GM12874 (cell line): Measurements from ENCODE around the gene RAB40A.

Experiments used
- CTCF ChIP-seq: IDR thresholded peaks from 2 replicates; pipeline ENCODE4 v1.5.1; 2011; ENCODE audit warnings: low read depth, mild to moderate bottlenecking, control low read depth, low read length, moderate library complexity; ENCODE audit not compliant: insufficient read depth

The RAB40A gene

GRCh38 chrX:103552236-103552635, 32.9 kb upstream of the RAB40A start:
- TF ChIP-seq CTCF, result no peak

DNA sequence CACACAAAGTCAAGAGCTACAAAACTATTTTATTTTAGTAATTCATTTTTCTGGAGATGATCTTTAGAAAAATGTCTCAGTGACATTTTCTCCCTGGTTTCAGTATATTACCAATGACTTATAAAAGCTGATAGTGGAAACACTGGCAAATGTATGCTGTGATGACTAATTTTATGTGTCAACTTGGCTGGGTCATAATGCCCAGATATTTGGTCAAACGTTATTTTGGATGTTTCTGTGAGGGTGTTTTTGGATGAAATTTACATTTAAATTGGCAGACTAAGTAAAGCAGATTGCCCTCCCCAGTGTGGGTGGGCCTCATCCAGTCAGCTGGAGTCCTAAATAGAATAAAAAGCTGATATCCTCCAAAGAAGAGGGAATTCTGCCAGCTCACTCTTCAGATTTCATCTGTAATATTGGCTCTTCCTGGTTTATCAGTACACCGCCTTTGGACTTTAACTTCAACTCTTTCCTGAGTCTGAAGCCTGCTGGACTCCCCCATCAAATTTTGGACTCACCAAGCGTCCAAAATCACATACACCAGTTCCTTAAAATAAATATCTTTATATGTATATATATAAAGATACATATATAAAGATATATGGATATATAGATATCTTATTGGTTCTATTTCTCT, 31.2 kb upstream of the RAB40A start:
- no peak for TF ChIP-seq CTCF

DNA sequence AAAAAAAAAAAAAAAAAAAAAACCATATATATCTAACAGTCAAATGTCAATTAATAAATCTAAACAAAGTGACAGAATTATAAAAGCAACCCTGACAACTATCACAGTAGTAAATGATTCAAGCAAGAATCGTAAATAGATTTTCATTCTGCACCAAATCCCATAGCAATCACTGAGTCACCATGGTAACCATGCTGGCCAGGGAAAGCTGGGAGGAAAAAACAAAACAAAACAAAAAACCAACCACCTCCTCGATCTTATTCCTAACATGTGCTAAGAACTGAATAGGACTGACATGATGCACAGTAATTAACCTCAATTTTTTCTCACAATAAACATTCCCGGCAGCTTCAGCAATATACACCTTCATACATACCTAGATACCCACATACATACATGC, 30.6 kb upstream of the RAB40A start:
- TF ChIP-seq CTCF, result no peak

DNA sequence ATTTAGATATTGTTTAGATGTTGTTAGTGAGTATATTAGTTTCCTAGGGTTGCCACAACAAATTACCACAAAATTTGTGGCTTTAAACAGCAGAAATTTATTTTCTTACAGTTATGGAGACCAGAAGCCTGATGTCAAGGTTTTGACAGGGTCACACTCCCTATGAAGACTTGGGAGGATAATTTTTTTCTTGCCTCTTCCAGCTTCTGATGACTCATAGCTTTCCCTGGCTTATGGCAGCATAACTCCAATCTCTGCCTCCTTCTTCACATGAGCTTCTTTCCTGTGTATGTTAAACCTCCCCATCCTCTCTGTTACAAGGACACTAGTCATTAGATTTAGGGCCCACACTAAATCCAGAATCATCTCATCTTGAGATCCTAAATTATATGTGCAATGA, 20.9 kb upstream of the RAB40A start:
- TF ChIP-seq CTCF, result no peak

GRCh38 chrX:103539695-103540094, 20.4 kb upstream of the RAB40A start:
- no peak for TF ChIP-seq CTCF

DNA sequence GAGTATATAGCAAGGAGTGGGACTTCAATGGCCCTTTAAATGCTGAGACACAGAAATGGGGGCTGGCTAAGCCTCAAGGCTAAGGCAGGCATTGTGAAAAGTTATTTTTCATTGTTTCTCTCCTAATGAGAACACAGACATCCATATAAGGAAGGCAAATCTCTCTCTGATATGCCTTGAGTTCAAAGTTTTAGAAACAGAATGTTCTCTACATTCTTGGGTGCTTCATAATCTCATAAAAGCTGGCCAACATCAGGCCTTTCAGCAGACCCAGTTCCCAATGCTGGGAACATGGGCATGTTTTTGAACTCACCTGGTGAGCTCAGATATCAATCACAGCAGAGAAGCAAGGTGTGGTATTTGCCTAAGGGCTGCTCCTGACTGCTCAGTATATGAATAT, 19.4 kb upstream of the RAB40A start:
- TF ChIP-seq CTCF, result no peak

DNA sequence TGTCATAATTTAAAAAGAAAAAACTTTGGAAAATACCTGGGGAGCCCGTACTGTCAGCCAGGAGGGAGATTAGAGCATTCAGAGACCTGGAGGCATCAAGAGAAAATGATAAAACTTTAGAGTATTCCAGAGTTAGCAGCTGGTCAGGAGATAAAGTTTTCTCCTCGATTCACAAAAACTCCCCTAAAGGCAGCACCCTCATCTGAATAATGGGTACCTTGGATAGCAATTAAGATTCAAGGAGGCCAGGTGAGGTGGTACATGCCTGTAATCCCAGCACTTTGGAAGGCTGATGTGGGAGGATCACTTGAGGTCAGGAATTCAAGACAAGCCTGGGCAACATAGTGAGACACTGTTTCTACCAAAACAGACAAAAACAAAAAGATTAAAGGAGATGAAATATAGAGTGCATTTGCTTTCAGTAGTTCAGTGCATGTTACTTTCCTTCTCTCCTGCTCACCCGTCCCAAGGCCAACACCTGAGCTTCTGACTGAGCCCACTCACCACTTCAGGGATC, 18.6 kb upstream of the RAB40A start:
- no peak for TF ChIP-seq CTCF

- TF ChIP-seq CTCF, result no peak
Measured at GRCh38 chrX:103536732-103537131, 17.4 kb upstream of the RAB40A start.
